Measurements from ENCODE around the gene C21orf91.

Gene C21orf91

GRCh38 chr21:17858747-17859146, 39.6 kb upstream of the C21orf91 start:
- Histone ChIP-seq H3K4me3 (replicated peaks; ENCODE audit: insufficient read depth, low read length) (no peak overlapping the region), H3K27ac (replicated peaks) (no peak overlapping the region), H3K27me3 (ENCODE audit: insufficient read depth, poor library complexity, severe bottlenecking) (no peaks in the 10 kb centered on the region)
- no peak for TF ChIP-seq POLR2AphosphoS5 (IDR thresholded peaks at IDR 0.05; ENCODE audit: low read depth)
- TF ChIP-seq, protein P1, sequence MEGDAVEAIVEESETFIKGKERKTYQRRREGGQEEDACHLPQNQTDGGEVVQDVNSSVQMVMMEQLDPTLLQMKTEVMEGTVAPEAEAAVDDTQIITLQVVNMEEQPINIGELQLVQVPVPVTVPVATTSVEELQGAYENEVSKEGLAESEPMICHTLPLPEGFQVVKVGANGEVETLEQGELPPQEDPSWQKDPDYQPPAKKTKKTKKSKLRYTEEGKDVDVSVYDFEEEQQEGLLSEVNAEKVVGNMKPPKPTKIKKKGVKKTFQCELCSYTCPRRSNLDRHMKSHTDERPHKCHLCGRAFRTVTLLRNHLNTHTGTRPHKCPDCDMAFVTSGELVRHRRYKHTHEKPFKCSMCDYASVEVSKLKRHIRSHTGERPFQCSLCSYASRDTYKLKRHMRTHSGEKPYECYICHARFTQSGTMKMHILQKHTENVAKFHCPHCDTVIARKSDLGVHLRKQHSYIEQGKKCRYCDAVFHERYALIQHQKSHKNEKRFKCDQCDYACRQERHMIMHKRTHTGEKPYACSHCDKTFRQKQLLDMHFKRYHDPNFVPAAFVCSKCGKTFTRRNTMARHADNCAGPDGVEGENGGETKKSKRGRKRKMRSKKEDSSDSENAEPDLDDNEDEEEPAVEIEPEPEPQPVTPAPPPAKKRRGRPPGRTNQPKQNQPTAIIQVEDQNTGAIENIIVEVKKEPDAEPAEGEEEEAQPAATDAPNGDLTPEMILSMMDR (IDR thresholded peaks at IDR 0.05; ENCODE audit: insufficient read depth, low read length) = no peak
- TF ChIP-seq, protein P2, sequence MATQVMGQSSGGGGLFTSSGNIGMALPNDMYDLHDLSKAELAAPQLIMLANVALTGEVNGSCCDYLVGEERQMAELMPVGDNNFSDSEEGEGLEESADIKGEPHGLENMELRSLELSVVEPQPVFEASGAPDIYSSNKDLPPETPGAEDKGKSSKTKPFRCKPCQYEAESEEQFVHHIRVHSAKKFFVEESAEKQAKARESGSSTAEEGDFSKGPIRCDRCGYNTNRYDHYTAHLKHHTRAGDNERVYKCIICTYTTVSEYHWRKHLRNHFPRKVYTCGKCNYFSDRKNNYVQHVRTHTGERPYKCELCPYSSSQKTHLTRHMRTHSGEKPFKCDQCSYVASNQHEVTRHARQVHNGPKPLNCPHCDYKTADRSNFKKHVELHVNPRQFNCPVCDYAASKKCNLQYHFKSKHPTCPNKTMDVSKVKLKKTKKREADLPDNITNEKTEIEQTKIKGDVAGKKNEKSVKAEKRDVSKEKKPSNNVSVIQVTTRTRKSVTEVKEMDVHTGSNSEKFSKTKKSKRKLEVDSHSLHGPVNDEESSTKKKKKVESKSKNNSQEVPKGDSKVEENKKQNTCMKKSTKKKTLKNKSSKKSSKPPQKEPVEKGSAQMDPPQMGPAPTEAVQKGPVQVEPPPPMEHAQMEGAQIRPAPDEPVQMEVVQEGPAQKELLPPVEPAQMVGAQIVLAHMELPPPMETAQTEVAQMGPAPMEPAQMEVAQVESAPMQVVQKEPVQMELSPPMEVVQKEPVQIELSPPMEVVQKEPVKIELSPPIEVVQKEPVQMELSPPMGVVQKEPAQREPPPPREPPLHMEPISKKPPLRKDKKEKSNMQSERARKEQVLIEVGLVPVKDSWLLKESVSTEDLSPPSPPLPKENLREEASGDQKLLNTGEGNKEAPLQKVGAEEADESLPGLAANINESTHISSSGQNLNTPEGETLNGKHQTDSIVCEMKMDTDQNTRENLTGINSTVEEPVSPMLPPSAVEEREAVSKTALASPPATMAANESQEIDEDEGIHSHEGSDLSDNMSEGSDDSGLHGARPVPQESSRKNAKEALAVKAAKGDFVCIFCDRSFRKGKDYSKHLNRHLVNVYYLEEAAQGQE (IDR thresholded peaks at IDR 0.05; ENCODE audit: insufficient replicate concordance, low read depth) = no peak
- TF ChIP-seq GABPA (IDR thresholded peaks at IDR 0.05; ENCODE audit: low read depth) = no peak
- TF ChIP-seq SPI1 (IDR thresholded peaks at IDR 0.05; ENCODE audit: borderline replicate concordance, low read depth) = no peak
- DNase-seq (ENCODE audit: low read depth in 1 of 2, low spot score in 1 of 2) = no peak

DNA sequence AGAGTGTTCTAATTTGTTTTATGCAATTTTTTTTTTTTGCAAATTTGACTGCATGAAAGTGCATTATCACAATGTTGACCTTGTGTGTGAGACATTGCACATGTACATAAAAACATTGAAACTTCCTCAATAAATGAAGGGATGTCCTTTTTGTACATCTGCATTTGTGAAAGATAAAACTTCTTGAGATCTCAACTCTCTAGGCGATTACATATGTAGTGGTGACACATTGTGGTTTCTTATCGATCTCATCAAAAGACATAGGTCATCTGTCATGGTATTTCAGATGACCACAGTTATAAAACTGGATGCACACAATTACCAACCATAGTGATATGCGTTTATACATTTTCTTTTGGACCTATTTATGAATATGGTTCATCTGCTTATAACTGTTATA, 35.6 kb upstream of the C21orf91 start:
- Histone ChIP-seq H3K27ac (replicated peaks) (no peak overlapping the region), H3K4me3 (replicated peaks; ENCODE audit: insufficient read depth, low read length) (no peak overlapping the region), H3K27me3 (ENCODE audit: insufficient read depth, poor library complexity, severe bottlenecking) (no peaks in the 10 kb centered on the region)
- DNase-seq (ENCODE audit: low read depth in 1 of 2, low spot score in 1 of 2) = no peak
- TF ChIP-seq POLR2AphosphoS5 (IDR thresholded peaks at IDR 0.05; ENCODE audit: low read depth) = no peak
- no peak for TF ChIP-seq SPI1 (IDR thresholded peaks at IDR 0.05; ENCODE audit: borderline replicate concordance, low read depth)
- TF ChIP-seq, protein P1 (IDR thresholded peaks at IDR 0.05; ENCODE audit: insufficient read depth, low read length) = no peak
- no peak for TF ChIP-seq GABPA (IDR thresholded peaks at IDR 0.05; ENCODE audit: low read depth)
- TF ChIP-seq, protein P2 (IDR thresholded peaks at IDR 0.05; ENCODE audit: insufficient replicate concordance, low read depth) = no peak

GRCh38 chr21:17853393-17854275, 34.5 kb upstream of the C21orf91 start:
- H3K4me3 ChIP-seq (replicated peaks; ENCODE audit: insufficient read depth, low read length) = no peak overlapping the region
- H3K27me3 ChIP-seq (ENCODE audit: insufficient read depth, poor library complexity, severe bottlenecking) = no peaks in the 10 kb centered on the region
- TF ChIP-seq, protein P1 (IDR thresholded peaks at IDR 0.05; ENCODE audit: insufficient read depth, low read length) = no peak
- TF ChIP-seq SPI1 (IDR thresholded peaks at IDR 0.05; ENCODE audit: borderline replicate concordance, low read depth) = peak; percentile 45; the same call in 1 of the 2 replicates
- no peak for DNase-seq (ENCODE audit: low read depth in 1 of 2, low spot score in 1 of 2)
- H3K27ac ChIP-seq (replicated peaks) = no peak overlapping the region

Measured in HL-60 (cell line).